Measurements from ENCODE around the gene ANKS1A.

The ANKS1A gene

DNA sequence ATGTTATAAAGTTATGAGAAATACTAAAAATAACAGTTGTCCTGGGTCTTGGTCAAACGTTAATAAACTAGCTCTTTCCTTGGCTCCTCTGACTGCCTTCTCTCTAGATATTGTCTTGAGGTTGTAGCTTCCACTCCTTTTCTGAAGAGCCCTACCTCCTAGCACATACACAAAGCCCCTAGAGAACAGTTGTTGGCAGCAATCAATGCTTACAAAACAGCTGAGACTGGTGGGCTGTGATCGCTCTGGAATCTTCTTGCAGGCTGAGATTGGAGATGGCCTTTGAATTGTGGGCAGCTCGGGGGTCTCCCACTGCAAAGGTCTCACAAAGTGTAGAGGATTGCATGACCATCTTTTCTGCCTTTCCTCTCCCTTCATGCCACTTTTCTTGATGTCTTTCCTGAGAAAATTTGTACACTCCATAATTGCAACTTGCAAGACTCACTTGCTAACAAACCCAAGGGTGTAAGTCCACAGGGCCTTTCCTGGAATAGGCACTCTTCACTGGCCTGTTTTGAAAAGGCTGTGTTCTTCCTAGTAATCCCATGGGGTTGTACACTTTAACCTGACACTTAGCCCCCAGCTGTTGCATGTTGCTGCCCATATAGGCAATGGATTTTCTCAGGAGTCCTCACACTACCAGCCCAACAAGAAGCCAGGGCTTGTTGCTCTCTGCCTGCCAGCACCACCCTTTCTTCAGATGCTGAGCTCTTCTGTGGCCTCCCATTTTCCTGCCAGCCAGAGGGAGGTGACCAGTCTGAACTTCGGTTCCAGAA lies 152.2 kb downstream of the ANKS1A start:
- no peak for DNase-seq (ENCODE audit: low spot score)

DNA sequence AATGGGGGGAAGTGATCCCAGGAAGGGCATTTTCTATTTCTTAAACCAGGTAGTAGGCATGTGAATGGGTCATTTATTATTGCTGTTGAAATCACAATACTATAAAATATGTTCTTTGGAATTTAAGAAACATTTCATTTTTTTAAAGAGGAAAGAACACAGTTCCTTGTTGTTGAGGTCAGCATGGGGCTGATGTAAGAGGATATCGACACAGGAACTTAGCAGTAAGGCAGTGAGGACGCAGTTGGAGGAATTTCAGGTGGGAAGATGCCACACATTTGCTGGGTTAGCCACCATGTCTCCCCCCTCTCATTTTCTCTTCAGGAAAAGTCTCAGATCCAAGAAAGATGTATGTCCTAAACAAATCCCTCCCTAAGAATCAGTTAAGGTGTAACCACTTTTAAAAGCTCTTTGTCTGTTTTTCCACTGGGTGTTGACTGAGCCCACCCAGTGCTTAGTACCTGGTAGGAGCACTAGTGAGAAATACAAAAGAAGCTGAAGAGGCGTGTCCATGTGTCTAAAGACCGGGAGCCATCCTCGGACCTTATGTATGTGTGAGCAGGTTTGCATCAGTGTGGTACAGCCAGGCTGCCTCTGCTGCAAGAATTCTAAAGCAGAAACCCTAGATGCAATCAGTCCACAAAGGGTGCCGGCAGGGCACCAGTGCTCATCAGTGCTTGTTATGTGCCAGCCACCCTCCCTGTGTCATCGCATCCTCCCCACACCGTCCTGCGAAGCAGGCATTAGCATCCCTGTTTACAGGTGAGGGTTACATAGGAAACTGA lies 153.2 kb downstream of the ANKS1A start:
- no peak for DNase-seq (ENCODE audit: low spot score)

DNA sequence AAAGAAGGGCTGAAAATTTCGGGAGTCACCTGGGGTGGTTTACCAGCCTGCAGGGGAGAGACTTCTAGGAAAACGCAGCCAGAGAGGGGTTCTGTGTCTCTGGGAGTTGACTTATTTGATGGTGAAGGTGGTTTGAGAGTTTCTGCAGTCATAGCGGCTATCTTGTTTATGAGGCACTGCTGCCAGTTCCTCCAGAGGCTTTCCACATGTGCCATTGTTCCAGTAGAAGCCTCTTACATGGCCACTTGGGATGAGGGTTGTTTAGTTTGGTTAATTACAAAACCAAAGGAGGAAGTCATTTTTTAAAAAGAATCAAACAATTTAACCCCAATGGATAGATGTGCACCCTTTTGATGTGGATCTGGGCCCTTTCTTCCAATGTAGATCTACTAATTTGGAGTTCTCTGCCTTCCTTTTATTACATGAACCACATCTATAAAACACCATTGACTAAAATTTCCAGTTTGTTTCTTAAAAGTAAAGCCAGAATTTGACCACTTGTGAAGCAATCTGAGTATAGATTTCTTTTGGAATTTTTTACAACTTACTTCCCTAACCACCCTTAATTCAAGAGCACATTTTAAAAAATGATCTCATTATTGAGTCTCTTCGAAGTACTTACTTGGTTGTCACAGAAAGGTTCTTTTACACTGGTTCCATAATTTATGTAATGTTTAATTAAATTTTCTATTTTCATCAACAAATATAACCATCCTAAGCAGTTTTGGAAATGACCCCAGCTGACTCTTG lies 154.5 kb downstream of the ANKS1A start:
- DNase-seq (ENCODE audit: low spot score), result no peak

GRCh38 chr6:35044145-35044745 lies 155.2 kb downstream of the ANKS1A start:
- DNase-seq (ENCODE audit: low spot score), result no peak

GRCh38 chr6:35044761-35045421 lies 155.8 kb downstream of the ANKS1A start:
- no peak for DNase-seq (ENCODE audit: low spot score)

DNA sequence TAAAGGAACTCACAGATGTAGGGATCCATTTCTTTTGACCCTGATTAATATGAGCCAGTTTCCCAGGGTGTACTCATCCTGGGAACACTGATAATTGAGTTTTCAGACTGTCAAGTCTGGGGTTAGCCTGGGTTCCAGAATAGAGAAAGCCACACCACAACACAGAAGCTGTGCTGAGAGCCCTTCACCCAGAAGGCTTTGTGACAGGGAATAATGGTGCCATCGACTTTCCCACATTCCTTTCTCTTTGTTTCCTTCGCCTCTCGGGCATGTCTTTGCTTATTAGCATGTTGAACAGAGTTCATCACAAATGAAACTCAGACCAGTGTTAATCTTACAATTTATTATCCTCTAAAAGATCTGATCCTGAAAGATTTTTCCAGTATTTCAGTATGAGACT lies 157.0 kb downstream of the ANKS1A start:
- no peak for DNase-seq (ENCODE audit: low spot score)

- DNase-seq (ENCODE audit: low spot score), result no peak
These were observed 157.8 kb downstream of the ANKS1A start for GRCh38 chr6:35046862-35047261.

- peak; percentile 68 for DNase-seq (ENCODE audit: low spot score)
These were observed 158.4 kb downstream of the ANKS1A start for GRCh38 chr6:35047265-35048011.

DNA sequence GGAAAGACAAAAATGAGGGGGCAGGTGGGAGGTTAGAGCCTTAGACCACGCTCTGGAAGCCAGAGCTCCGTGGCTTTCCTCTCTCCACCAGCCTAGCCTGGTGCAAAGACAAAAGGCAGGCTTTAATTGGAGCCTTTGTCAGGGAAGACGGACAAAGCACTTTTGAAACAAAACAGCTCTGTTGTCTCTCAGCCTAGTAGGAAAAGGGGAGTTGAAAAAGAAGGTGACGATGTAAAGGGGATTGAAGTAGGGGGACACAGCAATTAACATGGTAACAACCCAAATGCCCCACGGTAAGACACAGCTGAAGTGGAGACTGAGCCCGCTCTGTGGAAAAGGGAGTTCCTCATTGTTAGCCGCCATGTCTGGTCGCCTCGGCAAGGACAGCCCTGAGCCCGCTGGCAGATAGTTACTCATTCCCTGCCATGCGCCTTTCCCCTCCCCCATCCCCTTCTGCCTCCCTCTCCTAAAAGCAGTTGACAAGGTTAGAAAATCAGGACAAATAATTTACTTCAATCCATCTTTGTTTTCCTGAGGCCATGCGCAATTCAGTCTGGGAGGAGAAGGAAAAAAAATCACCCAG lies 159.1 kb downstream of the ANKS1A start:
- no peak for DNase-seq (ENCODE audit: low spot score)

DNA sequence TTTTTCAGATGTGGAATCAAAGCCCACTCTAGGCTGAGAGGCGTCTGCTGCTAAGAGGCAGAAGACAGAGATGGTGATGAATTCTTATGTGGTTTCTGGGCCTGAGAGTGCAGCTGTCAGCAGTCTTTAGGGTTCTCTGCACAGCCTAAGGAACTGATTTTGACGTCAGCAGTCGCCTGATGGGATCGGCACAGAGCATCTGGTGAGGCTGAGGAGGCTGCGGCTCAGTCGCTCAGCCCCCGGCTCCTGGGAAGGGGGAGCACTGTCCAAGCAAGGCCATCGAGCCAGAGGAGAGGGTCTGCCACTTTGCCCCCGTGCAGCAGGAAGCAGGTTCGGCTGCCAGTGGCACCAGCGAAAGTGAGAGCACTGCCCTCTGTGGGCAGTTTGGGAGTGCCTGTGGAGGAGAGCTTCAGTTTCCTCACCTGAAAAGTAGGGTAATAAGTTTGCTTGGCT lies 159.6 kb downstream of the ANKS1A start:
- no peak for DNase-seq (ENCODE audit: low spot score)

- no peak for DNase-seq (ENCODE audit: low spot score)
These were observed 160.2 kb downstream of the ANKS1A start for GRCh38 chr6:35049156-35049735.

GRCh38 chr6:35049900-35050756 lies 161.1 kb downstream of the ANKS1A start:
- peak; percentile 81 for DNase-seq (ENCODE audit: low spot score)

DNA sequence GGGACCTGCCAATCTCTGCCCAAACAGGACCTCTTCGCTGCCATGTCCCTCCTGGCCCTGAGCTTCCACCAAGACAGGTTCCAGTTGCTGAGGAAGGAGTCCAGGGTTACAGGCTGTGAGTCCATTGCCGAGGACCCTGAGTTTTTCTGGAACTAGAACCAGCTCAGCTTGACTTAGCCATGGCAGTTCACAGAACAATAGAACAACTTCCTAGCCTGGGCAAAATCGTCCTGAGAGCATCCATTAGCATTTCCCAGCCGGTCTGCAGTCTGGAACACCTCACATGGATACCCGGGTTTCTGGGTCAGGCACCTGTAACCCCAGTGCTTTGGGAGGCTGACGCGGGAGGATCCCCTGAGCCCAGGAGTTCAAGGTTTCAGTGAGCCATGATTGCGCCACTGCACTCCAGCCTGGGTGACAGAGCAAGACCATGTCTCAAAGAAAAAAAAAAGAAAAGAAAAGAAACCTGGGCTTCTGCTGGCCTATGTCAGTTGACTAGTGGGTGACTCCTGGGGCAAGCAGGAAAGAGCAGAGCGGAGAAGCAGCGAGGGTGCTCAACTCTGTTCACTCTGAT lies 161.8 kb downstream of the ANKS1A start:
- no peak for DNase-seq (ENCODE audit: low spot score)

DNA sequence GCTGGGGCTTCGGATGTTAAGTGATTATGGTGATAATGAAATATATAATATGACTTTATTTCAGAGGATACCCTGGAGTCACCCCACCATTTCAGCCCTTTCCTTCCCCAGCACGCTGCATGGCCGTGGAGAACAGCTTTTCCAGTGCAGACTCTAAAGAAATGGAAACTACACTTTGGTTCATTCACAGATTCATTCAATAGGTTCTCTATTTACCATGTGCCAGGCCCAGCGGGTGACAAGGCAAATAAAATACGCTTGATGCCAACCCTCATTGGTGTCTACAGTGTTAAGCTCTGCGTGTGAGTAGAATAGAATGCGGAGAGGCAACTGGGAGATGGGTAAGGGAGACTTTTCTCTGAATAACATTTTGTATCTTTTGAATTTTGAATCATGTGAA lies 162.3 kb downstream of the ANKS1A start:
- no peak for DNase-seq (ENCODE audit: low spot score)

DNA sequence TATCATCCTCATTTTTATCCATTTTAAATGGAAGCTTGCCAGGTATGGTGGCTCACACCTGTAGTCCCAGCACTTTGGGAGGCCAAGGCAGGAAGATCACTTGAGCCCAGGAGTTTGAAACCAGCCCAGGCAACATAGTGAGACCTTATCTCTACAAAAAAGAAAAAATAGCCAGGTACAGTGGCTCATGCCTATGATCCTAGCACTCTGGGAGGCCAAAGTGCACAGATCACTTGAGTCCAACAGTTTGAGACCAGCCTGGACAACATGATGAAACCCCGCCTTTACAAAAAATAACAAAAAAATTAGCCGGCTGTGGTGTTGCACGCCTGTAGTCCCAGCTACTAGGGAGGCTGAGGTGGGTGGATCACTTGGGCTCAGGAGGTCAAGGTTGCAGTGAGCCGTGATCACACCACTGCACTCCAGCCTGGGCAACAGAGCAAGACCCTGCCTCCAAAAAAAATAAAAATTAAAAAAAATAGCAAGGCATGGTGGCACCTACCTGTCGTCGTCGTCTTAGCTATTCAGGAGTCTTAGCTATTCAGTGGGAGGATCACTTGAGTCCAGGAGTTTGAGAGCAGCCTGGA lies 163.0 kb downstream of the ANKS1A start:
- no peak for DNase-seq (ENCODE audit: low spot score)

- no peak for DNase-seq (ENCODE audit: low spot score)
These were observed 163.9 kb downstream of the ANKS1A start for GRCh38 chr6:35052694-35053565.

GRCh38 chr6:35053701-35054100 lies 164.6 kb downstream of the ANKS1A start:
- no peak for DNase-seq (ENCODE audit: low spot score)

All from hepatic stellate cell (primary cell).